ENCODE measurements around the gene STOX2. TPM values are rescaled to one million over a fixed set of nuclear protein-coding genes. Genes with fewer than 3 reads are reported as not detected.

The STOX2 gene
- total RNA-seq, 2 experiments from 2014 or later: not detected

DNA sequence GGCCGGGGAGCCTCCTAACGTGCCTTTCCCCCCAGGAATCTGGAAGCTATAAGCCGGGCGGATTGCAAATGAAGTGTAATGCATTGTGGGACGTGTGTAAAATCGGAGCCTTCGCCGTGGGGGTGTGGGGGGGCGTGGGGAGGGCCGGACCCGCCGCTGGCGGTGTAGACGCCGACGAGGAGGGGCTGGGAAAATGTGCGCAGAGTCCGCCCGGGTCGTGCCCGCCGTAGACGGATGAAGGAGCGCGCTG lies 1.3 kb downstream of the STOX2 start:
- no peaks in the 10 kb centered on the region for H3K4me1 Mint-ChIP-seq
- no peak overlapping the region for H3K4me3 Mint-ChIP-seq
- DNase-seq: no peak
- no peak for ATAC-seq (ENCODE audit: low read depth)
- no peaks in the 10 kb centered on the region for H3K36me3 Mint-ChIP-seq
- H3K27me3 Mint-ChIP-seq: peaks cover 68% of the 10 kb centered on the region
- H3K9me3 Mint-ChIP-seq: no peaks in the 10 kb centered on the region
- H3K27ac Mint-ChIP-seq: no peak overlapping the region
- POLR2A ChIA-PET: no interaction called here

DNA sequence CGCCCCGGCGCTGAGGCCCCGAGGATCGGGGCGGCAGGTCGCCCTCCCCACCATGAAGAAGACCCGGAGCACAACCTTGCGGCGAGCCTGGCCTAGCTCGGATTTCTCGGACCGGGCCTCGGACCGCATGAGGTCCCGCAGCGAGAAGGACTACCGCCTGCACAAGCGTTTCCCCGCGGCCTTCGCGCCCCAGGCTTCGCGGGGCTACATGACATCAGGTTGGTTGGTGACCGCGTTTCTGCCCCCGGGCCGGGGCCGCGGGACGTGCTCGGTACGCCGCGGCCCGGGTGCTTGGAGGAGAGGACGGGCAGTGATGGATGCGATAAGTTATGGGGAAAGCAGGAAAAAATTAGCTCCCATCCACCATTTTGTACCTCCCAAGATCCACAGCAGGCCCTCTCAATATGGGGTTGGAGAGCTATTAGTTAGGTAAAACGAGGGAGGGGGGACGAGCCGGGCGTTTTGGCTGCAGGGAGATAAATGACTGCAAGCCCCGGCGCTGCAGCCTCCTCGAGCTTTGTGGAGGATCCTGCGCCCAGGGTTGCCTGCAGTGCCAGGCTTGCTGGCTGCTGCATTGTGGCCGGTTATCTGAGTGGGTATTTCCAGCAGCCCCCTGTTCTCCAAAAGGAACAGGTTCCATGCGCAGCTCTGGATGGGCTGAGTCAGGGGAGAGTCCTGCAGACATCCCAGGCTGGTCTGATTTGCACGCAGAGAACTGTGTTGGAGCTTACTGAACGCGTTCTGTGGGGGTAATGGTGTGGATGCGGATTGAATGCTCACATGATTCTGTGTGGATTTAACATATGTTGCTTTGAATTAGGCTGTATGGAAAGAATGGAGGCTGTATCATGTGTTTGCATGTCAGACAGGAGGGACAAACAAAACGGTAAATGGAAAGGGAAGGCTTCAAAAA lies 1.9 kb downstream of the STOX2 start:
- H3K9me3 Mint-ChIP-seq: no peaks in the 10 kb centered on the region
- peak; percentile 29 for DNase-seq
- peaks cover 68% of the 10 kb centered on the region for H3K27me3 Mint-ChIP-seq
- no peak for ATAC-seq (ENCODE audit: low read depth)
- no peak overlapping the region for H3K27ac Mint-ChIP-seq
- H3K4me1 Mint-ChIP-seq: no peaks in the 10 kb centered on the region
- H3K4me3 Mint-ChIP-seq: no peak overlapping the region
- POLR2A ChIA-PET: no interaction called here
- no peaks in the 10 kb centered on the region for H3K36me3 Mint-ChIP-seq

GRCh38 chr4:183907871-183908683 lies 3.0 kb downstream of the STOX2 start:
- Mint-ChIP-seq H3K27ac (no peak overlapping the region), H3K4me1 (no peaks in the 10 kb centered on the region), H3K4me3 (no peak overlapping the region), H3K36me3 (no peaks in the 10 kb centered on the region), H3K9me3 (no peaks in the 10 kb centered on the region), H3K27me3 (peaks cover 63% of the 10 kb centered on the region)
- POLR2A ChIA-PET: no interaction called here
- ATAC-seq (ENCODE audit: low read depth) (no peak), DNase-seq (no peak)

DNA sequence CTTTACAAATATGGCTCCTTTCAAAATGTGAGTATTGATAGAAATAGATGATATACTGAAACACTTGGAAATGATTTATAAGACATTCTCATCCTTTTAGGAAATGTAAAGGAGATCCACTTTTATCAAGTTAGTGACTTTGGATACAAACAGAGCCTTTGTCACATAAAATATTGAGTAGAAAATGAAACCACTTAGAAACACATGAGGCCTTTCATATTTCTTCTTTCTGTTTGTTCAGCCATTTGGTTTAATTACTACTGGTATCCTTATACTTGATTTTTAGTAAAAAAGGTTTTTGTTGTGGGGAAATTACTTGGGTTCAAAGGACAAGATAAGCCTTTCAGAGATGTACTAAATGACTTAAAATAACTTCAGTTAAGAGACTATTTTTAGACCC lies 4.1 kb downstream of the STOX2 start:
- ATAC-seq (ENCODE audit: low read depth) (no peak), DNase-seq (no peak)
- H3K4me1 Mint-ChIP-seq: no peaks in the 10 kb centered on the region
- H3K27me3 Mint-ChIP-seq: peaks cover 54% of the 10 kb centered on the region
- no peak overlapping the region for H3K4me3 Mint-ChIP-seq
- POLR2A ChIA-PET: no interaction called here
- no peak overlapping the region for H3K27ac Mint-ChIP-seq
- no peaks in the 10 kb centered on the region for H3K9me3 Mint-ChIP-seq
- H3K36me3 Mint-ChIP-seq: no peaks in the 10 kb centered on the region

GRCh38 chr4:183909801-183910200 lies 4.7 kb downstream of the STOX2 start:
- Mint-ChIP-seq H3K36me3 (no peaks in the 10 kb centered on the region), H3K27me3 (peaks cover 47% of the 10 kb centered on the region), H3K4me1 (no peaks in the 10 kb centered on the region), H3K9me3 (no peaks in the 10 kb centered on the region), H3K4me3 (no peak overlapping the region), H3K27ac (no peak overlapping the region)
- POLR2A ChIA-PET: no interaction called here
- DNase-seq (no peak), ATAC-seq (ENCODE audit: low read depth) (no peak)

GRCh38 chr4:183912585-183912984 lies 7.5 kb downstream of the STOX2 start:
- DNase-seq: no peak
- no peak for ATAC-seq (ENCODE audit: low read depth)
- H3K9me3 Mint-ChIP-seq: no peaks in the 10 kb centered on the region
- POLR2A ChIA-PET: no interaction called here
- no peak overlapping the region for H3K4me3 Mint-ChIP-seq
- H3K27ac Mint-ChIP-seq: no peak overlapping the region
- H3K36me3 Mint-ChIP-seq: no peaks in the 10 kb centered on the region
- H3K27me3 Mint-ChIP-seq: peaks cover 30% of the 10 kb centered on the region
- no peaks in the 10 kb centered on the region for H3K4me1 Mint-ChIP-seq

DNA sequence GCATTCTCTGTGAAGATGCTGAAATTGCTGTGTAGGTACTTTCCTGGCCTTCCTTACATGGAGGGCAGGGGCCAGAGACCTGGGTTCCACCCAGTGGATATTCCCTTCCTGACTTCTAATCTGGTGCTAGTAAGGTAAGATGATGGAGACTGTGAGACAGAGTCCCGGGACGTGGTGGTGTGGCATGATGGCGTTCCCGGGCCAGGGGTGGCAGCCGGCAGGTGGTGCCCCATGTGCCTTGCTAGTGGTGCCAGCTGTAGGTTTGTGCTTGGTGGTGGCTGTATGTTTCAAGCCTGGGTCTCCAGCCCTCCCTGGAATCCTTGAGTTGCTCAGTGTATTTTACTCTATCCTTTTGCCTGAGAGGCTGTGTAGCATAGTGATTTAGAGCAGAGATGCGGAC lies 10.9 kb downstream of the STOX2 start:
- Mint-ChIP-seq H3K27ac (no peak overlapping the region), H3K9me3 (no peaks in the 10 kb centered on the region), H3K4me3 (no peak overlapping the region), H3K36me3 (no peaks in the 10 kb centered on the region), H3K27me3 (no peaks in the 10 kb centered on the region), H3K4me1 (no peaks in the 10 kb centered on the region)
- no peak for DNase-seq
- POLR2A ChIA-PET: interaction anchor here (0.6 kb wide), 1 partner anchor 46 kb away, joined by 3 read pairs; no protein-coding TSS in a partner anchor
- ATAC-seq (ENCODE audit: low read depth): no peak

- Mint-ChIP-seq H3K27me3 (peaks cover 5% of the 10 kb centered on the region), H3K4me1 (no peaks in the 10 kb centered on the region), H3K4me3 (no peak overlapping the region), H3K9me3 (no peaks in the 10 kb centered on the region), H3K27ac (no peak overlapping the region), H3K36me3 (no peaks in the 10 kb centered on the region)
- DNase-seq (no peak), ATAC-seq (ENCODE audit: low read depth) (no peak)
- POLR2A ChIA-PET: no interaction called here
Observed at GRCh38 chr4:183918696-183919095, 13.6 kb downstream of the STOX2 start.

GRCh38 chr4:183919141-183919540 lies 14.0 kb downstream of the STOX2 start:
- Mint-ChIP-seq H3K36me3 (no peaks in the 10 kb centered on the region), H3K9me3 (no peaks in the 10 kb centered on the region), H3K4me1 (no peaks in the 10 kb centered on the region), H3K27me3 (peaks cover 6% of the 10 kb centered on the region), H3K27ac (no peak overlapping the region), H3K4me3 (no peak overlapping the region)
- POLR2A ChIA-PET: no interaction called here
- DNase-seq (no peak), ATAC-seq (ENCODE audit: low read depth) (no peak)

DNA sequence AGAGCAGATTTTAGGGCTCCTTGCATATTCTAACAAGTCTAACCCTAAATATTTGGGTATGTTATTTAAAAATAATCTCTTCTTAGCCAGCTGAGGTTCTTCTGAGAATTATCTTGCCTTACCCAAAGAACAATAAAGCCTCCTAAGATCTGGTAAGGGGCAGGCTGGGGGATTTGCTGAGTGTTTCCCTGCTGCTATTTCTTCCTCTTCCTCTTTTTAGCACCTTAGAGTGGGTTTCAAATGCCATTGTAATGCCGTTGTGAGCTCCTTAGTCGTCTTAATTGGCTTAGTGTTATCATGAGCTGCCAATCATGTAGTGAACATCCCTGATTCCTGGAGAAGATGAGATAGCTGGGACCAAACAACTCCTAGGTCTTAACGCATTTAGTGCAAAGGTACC lies 15.4 kb downstream of the STOX2 start:
- peaks cover 11% of the 10 kb centered on the region for H3K27me3 Mint-ChIP-seq
- H3K36me3 Mint-ChIP-seq: no peaks in the 10 kb centered on the region
- no peak overlapping the region for H3K4me3 Mint-ChIP-seq
- no peaks in the 10 kb centered on the region for H3K4me1 Mint-ChIP-seq
- ATAC-seq (ENCODE audit: low read depth): no peak
- H3K27ac Mint-ChIP-seq: no peak overlapping the region
- no peaks in the 10 kb centered on the region for H3K9me3 Mint-ChIP-seq
- POLR2A ChIA-PET: no interaction called here
- no peak for DNase-seq

DNA sequence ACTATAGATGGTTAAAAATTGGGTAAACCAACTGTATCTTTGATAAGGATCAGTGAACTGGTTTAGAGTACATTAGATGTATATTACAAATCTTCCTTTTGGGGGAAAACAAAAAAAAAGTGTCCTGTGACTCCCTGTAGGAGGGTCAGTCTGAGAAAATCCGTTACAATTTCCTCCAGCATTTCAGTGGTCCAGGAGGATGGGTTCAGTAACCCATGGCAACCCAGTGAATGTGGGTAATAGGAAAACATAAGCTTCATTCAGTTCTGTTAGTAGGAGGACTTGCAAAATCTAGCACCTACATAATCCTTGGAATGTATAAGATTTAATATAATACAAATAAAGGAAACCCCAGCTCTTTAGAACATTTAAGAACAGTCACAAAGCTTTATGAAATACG lies 16.2 kb downstream of the STOX2 start:
- DNase-seq (no peak), ATAC-seq (ENCODE audit: low read depth) (no peak)
- H3K4me1 Mint-ChIP-seq: no peaks in the 10 kb centered on the region
- no peaks in the 10 kb centered on the region for H3K36me3 Mint-ChIP-seq
- H3K4me3 Mint-ChIP-seq: no peak overlapping the region
- H3K27me3 Mint-ChIP-seq: peaks cover 11% of the 10 kb centered on the region
- no peaks in the 10 kb centered on the region for H3K9me3 Mint-ChIP-seq
- POLR2A ChIA-PET: no interaction called here
- H3K27ac Mint-ChIP-seq: no peak overlapping the region

- Mint-ChIP-seq H3K4me3 (no peak overlapping the region), H3K36me3 (no peaks in the 10 kb centered on the region), H3K4me1 (no peaks in the 10 kb centered on the region), H3K9me3 (no peaks in the 10 kb centered on the region), H3K27me3 (peaks cover 11% of the 10 kb centered on the region), H3K27ac (no peak overlapping the region)
- DNase-seq (no peak), ATAC-seq (ENCODE audit: low read depth) (no peak)
- POLR2A ChIA-PET: no interaction called here
Observed at GRCh38 chr4:183924362-183925044, 19.4 kb downstream of the STOX2 start.

DNA sequence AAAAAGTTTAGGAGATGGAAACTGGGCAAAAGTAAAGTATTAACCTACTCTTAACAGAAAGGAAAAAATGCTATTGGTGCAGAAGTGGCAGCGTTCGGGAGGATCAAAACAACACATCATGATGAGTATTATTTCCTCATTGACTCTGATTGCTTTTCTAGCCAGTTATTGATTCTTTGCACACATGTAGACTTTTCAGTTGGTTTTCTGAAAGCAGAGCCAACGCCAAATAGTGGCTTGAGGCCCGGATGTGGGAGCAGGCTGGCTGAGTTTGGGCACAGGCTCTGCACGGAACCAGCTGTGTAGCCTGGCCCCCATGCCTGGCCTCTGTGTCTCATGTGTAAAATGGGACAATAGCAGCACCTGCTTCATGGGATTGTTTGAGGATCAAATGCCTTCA lies 21.8 kb downstream of the STOX2 start:
- ATAC-seq (ENCODE audit: low read depth) (no peak), DNase-seq (no peak)
- Mint-ChIP-seq H3K27ac (no peak overlapping the region), H3K36me3 (no peaks in the 10 kb centered on the region), H3K4me1 (no peaks in the 10 kb centered on the region), H3K27me3 (peaks cover 12% of the 10 kb centered on the region), H3K9me3 (no peaks in the 10 kb centered on the region), H3K4me3 (no peak overlapping the region)
- POLR2A ChIA-PET: no interaction called here

GRCh38 chr4:183932576-183932975 lies 27.5 kb downstream of the STOX2 start:
- Mint-ChIP-seq H3K36me3 (no peaks in the 10 kb centered on the region), H3K27me3 (peaks cover 4% of the 10 kb centered on the region), H3K4me1 (no peaks in the 10 kb centered on the region), H3K4me3 (no peak overlapping the region), H3K9me3 (no peaks in the 10 kb centered on the region), H3K27ac (no peak overlapping the region)
- POLR2A ChIA-PET: no interaction called here
- ATAC-seq (ENCODE audit: low read depth) (no peak), DNase-seq (no peak)
